ENCODE data around the gene GMDS.

DNA sequence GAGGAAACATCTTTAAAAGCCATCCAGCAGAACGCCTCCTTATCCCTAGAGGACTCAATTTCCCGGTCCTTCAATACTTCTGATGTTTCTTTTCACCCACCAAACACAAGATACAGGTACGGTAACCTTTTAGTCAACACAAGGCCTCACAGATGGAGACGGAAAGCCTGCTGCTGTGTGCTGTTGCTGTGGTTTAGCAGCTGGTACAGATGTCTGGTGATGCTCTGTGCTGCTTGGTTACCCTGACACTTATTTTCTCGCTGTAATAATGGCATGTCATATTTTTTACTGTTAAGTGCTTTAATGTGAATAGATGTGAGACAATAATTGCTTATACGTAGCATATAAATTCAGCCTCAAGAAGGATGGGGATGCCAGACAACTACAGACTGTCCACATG is 25.3 kb downstream of the GMDS start:
- TF ChIP-seq, protein P1, sequence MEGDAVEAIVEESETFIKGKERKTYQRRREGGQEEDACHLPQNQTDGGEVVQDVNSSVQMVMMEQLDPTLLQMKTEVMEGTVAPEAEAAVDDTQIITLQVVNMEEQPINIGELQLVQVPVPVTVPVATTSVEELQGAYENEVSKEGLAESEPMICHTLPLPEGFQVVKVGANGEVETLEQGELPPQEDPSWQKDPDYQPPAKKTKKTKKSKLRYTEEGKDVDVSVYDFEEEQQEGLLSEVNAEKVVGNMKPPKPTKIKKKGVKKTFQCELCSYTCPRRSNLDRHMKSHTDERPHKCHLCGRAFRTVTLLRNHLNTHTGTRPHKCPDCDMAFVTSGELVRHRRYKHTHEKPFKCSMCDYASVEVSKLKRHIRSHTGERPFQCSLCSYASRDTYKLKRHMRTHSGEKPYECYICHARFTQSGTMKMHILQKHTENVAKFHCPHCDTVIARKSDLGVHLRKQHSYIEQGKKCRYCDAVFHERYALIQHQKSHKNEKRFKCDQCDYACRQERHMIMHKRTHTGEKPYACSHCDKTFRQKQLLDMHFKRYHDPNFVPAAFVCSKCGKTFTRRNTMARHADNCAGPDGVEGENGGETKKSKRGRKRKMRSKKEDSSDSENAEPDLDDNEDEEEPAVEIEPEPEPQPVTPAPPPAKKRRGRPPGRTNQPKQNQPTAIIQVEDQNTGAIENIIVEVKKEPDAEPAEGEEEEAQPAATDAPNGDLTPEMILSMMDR (conservative IDR thresholded peaks at IDR 0.05; ENCODE audit: low read depth in 2 of 2) = no peak
- no peak for TF ChIP-seq CREB1 (CRISPR knock-in tag; IDR thresholded peaks at IDR 0.05; ENCODE audit: low read depth)
